Measurements from ENCODE around the gene KRTAP4-5.

DNA sequence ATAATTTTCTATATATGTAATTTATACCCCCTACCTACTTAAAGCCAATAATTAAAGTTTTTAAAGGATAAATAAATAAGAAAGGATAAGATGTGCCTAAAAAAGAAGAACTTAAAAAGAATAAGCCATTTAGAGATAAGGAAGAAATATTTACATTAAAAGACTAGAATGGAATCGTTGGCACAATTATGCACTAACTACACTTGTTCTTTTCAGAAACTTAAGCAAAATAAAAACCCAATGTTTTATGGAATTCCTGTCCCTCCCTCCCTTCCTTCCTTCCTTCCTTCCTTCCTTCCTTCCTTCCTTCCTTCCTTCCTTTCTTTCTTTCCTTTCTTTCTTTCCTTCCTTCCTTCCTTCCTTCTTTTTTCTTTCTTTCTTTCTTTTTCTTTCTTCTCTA lies 4.8 kb downstream of the KRTAP4-5 start:
- TF ChIP-seq POLR2A (IDR thresholded peaks at IDR 0.05): no peak
- TF ChIP-seq, protein P1, sequence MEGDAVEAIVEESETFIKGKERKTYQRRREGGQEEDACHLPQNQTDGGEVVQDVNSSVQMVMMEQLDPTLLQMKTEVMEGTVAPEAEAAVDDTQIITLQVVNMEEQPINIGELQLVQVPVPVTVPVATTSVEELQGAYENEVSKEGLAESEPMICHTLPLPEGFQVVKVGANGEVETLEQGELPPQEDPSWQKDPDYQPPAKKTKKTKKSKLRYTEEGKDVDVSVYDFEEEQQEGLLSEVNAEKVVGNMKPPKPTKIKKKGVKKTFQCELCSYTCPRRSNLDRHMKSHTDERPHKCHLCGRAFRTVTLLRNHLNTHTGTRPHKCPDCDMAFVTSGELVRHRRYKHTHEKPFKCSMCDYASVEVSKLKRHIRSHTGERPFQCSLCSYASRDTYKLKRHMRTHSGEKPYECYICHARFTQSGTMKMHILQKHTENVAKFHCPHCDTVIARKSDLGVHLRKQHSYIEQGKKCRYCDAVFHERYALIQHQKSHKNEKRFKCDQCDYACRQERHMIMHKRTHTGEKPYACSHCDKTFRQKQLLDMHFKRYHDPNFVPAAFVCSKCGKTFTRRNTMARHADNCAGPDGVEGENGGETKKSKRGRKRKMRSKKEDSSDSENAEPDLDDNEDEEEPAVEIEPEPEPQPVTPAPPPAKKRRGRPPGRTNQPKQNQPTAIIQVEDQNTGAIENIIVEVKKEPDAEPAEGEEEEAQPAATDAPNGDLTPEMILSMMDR (IDR thresholded peaks at IDR 0.05): no peak
